Stomach (tissue), 4 donors: ENCODE results near the gene STAT4.

Experiments
- EP300 ChIP-seq: sonication (generic); formaldehyde crosslinking; IDR thresholded peaks from one replicate; pipeline ENCODE4 v1.6.1; 2017; ENCODE audit warnings: antibody characterized with exemption
- POLR2A ChIP-seq, 4 donors: fragments of 450-650 bp; IDR thresholded peaks; one replicate each; pipeline ENCODE4 v1.6.1; 2016; ENCODE audit warnings: antibody characterized with exemption in 4 of 4, control low read depth in 2 of 4, mild to moderate bottlenecking in 1 of 4, moderate library complexity in 1 of 4
- POLR2AphosphoS5 ChIP-seq, 3 donors: sonication (generic); formaldehyde crosslinking; IDR thresholded peaks; one replicate each; pipeline ENCODE4 v1.6.1; 2016; ENCODE audit warnings: antibody characterized with exemption in 3 of 3
- TF ChIP-seq, protein P1 (sequence below), 7 experiments: fragments of 450-650 bp in 4 of 7; fragments of 200-600 bp in 3 of 7; sonication (generic) in 3 of 7; IDR thresholded peaks; one replicate each; pipeline ENCODE4 v1.5.1; 2016 to 2019; ENCODE audit warnings: antibody characterized with exemption in 7 of 7, control low read depth in 2 of 7, mild to moderate bottlenecking in 1 of 7

DNA sequence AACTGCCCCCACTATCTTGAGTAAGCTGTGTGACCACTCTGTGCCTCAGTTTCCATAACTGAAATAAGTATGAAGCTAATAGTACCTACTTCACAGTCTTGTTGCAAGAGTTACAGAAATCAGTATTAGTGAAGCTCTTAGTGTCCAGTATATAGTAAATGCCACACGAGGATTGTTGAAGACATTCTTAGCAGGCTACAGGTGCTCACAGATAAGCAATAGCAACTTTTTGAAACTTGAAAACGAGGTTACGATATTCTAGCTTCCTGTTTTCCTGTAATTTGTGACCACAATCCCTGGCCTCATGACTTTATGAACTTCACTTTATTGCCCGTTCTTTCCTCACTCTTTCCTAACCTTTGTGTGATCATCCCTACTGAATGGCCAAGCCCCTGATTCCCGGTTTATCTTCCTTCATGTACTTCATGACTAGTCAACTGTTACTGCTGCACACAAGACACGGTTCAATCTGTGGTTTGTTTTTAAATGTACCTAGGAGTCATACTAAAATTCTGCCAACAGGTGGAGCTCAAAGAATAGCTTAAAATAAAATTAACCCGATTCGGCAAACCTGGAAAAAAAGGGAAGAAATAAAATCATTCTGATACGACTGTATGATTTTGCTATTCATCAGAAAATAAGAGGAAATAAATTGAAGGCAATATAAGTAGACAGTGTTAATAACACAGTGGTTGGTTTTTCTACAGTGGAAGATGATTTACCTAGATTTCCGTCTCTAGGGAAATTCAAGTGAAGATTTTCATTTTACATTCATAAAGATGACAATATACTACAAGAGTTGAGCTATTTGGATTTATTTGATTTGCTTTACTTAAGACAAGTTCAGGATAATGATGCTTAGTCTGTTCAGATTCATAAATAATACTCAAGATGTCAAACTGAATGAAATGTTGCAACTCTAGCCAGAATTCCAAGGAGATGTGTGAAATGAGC, 98.7 kb downstream of the STAT4 start:
- TF ChIP-seq, protein P1, sequence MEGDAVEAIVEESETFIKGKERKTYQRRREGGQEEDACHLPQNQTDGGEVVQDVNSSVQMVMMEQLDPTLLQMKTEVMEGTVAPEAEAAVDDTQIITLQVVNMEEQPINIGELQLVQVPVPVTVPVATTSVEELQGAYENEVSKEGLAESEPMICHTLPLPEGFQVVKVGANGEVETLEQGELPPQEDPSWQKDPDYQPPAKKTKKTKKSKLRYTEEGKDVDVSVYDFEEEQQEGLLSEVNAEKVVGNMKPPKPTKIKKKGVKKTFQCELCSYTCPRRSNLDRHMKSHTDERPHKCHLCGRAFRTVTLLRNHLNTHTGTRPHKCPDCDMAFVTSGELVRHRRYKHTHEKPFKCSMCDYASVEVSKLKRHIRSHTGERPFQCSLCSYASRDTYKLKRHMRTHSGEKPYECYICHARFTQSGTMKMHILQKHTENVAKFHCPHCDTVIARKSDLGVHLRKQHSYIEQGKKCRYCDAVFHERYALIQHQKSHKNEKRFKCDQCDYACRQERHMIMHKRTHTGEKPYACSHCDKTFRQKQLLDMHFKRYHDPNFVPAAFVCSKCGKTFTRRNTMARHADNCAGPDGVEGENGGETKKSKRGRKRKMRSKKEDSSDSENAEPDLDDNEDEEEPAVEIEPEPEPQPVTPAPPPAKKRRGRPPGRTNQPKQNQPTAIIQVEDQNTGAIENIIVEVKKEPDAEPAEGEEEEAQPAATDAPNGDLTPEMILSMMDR (IDR thresholded peaks at IDR 0.05): peak in 5 of 7 experiments; percentile 23 to 72 (median 57)
- TF ChIP-seq POLR2AphosphoS5 (IDR thresholded peaks at IDR 0.05): no peak
- no peak for TF ChIP-seq POLR2A (IDR thresholded peaks at IDR 0.05)
- no peak for TF ChIP-seq EP300
